HCT116 (cell line): ENCODE results near the gene UPP1. TPM values are rescaled to one million over a fixed set of nuclear protein-coding genes. Genes with fewer than 3 reads are reported as not detected.

Experiments used
- ATAC-seq: fragments of 200-7000 bp; cut with Tn5 transposase; 2 replicates; pipeline ENCODE4 v1.9.1; 2020; ENCODE audit warnings: mild to moderate bottlenecking, moderate library complexity
- BruUV-seq: library from RNA; stranded (reverse); fragments of 400-500 nt; replicated peaks from 2 replicates; lab custom pipeline; 2021; lab: Mats Ljungman, UMichigan
- CTCF ChIA-PET: fragments of 300-600 bp; sonication (Branson Sonifier 250); formaldehyde crosslinking; loops from one replicate; lab custom pipeline; 2021; ENCODE audit warnings: antibody characterized with exemption; lab: Charles Lee
- POLR2A ChIA-PET: fragments of 300-600, 350-600 bp; sonication (Branson Sonifier 250); formaldehyde crosslinking; loops from one replicate; lab custom pipeline; 2021; ENCODE audit warnings: antibody characterized with exemption; lab: Charles Lee
- RAD21 ChIA-PET, 2 experiments: fragments of 300-600 bp; sonication (Branson Sonifier 250); formaldehyde crosslinking; loops; one replicate each; lab custom pipeline; 2023; ENCODE audit warnings: low total read pairs in 2 of 2; ENCODE audit not compliant: uncharacterized antibody in 2 of 2, unreplicated experiment in 2 of 2, low non-redundant PET in 1 of 2; lab: Charles Lee
- DNase-seq: peaks from one replicate; pipeline ENCODE4 v3.0.0-alpha.2; 2010; ENCODE audit warnings: low read depth, low spot score
- H2AFZ ChIP-seq: fragments of 200-600 bp; shearing (Covaris generic), sonication (generic); 2 replicates; pipeline ENCODE4 v1.6.1; 2017; ENCODE audit warnings: low read depth, mixed run types, mixed read lengths, antibody characterized with exemption, low read length; ENCODE audit not compliant: poor library complexity, severe bottlenecking
- H3K27ac ChIP-seq: 2 replicates; pipeline ENCODE4 v1.5.1; 2012; ENCODE audit warnings: low read depth, low read length
- H3K27me3 ChIP-seq: fragments of 200-600 bp; sonication (generic); 2 replicates; pipeline ENCODE4 v1.6.1; 2016; ENCODE audit warnings: mixed run types, low read length, mixed read lengths; ENCODE audit not compliant: insufficient read depth
- H3K36me3 ChIP-seq, 2 experiments: fragments of 200-500 bp in 1 of 2; fragments of 200-600 bp in 1 of 2; sonication (Bioruptor generic) in 1 of 2; sonication (generic) in 1 of 2; 2 replicates each; pipeline versions ENCODE4 v1.5.1 to v1.6.1; 2014 to 2016; ENCODE audit warnings: low read length in 2 of 2, inconsistent platforms in 1 of 2, mixed read lengths in 1 of 2, mixed run types in 1 of 2; ENCODE audit not compliant: insufficient read depth in 2 of 2, control insufficient read depth in 1 of 2
- H3K4me1 ChIP-seq, 2 experiments: fragments of 200-600 bp in 1 of 2; sonication (generic) in 1 of 2; 2 replicates each; pipeline versions ENCODE4 v1.5.1 to v1.6.1; 2012 to 2017; ENCODE audit warnings: low read length in 2 of 2, inconsistent platforms in 1 of 2, mild to moderate bottlenecking in 1 of 2, mixed read lengths in 1 of 2, mixed run types in 1 of 2, moderate library complexity in 1 of 2; ENCODE audit not compliant: insufficient read depth in 2 of 2, control insufficient read depth in 1 of 2
- H3K4me2 ChIP-seq: fragments of 200-600 bp; sonication (generic); 2 replicates; pipeline ENCODE4 v1.6.1; 2017; ENCODE audit warnings: mixed run types, low read length, mixed read lengths
- H3K4me3 ChIP-seq, 2 experiments: fragments of 200-600 bp in 1 of 2; sonication (generic) in 1 of 2; replicated peaks in 1 of 2; 2 replicates each; pipeline ENCODE4 v1.5.1; 2011 to 2016; ENCODE audit warnings: low read length in 2 of 2, control low read depth in 1 of 2, low read depth in 1 of 2, mild to moderate bottlenecking in 1 of 2, mixed read lengths in 1 of 2, mixed run types in 1 of 2
- H3K79me2 ChIP-seq: fragments of 200-600 bp; sonication (generic); 2 replicates; pipeline ENCODE4 v1.6.1; 2017; ENCODE audit warnings: mild to moderate bottlenecking, mixed run types, low read length, moderate library complexity, mixed read lengths; ENCODE audit not compliant: insufficient read depth
- H3K9ac ChIP-seq: fragments of 200-600 bp; sonication (generic); 2 replicates; pipeline ENCODE4 v1.6.1; 2016; ENCODE audit warnings: low read length, mixed read lengths
- H3K9me2 ChIP-seq: fragments of 200-600 bp; sonication (generic), shearing (Covaris generic); 2 replicates; pipeline ENCODE4 v1.6.1; 2017; ENCODE audit warnings: mixed run types, mild to moderate bottlenecking, moderate library complexity; ENCODE audit not compliant: insufficient read depth
- H3K9me3 ChIP-seq, 2 experiments: fragments of 200-500 bp in 1 of 2; fragments of 200-600 bp in 1 of 2; sonication (Bioruptor generic) in 1 of 2; sonication (generic) in 1 of 2; 2 replicates each; pipeline ENCODE4 v1.6.1; 2014 to 2017; ENCODE audit warnings: low read length in 2 of 2, mixed read lengths in 2 of 2, inconsistent platforms in 1 of 2, low read depth in 1 of 2, mild to moderate bottlenecking in 1 of 2, mixed run types in 1 of 2, moderate library complexity in 1 of 2; ENCODE audit not compliant: control insufficient read depth in 1 of 2, insufficient read depth in 1 of 2
- H4K20me1 ChIP-seq: fragments of 200-600 bp; sonication (generic), shearing (Covaris generic); 2 replicates; pipeline ENCODE4 v1.6.1; 2017; ENCODE audit warnings: mixed run types, mild to moderate bottlenecking, moderate library complexity; ENCODE audit not compliant: insufficient read depth
- EZH2phosphoT487 ChIP-seq: fragments of 200-600 bp; IDR thresholded peaks from 2 replicates; pipeline ENCODE4 v1.6.1; 2018; ENCODE audit warnings: antibody characterized with exemption, borderline replicate concordance
- YY1 ChIP-seq: IDR thresholded peaks from 2 replicates; pipeline ENCODE4 v1.6.1; 2011; ENCODE audit warnings: low read length, low read depth, moderate library complexity, mild to moderate bottlenecking; ENCODE audit not compliant: insufficient replicate concordance; ENCODE audit errors: extremely low read depth
- ZFX ChIP-seq: fragments of 450-650 bp; IDR thresholded peaks from 2 replicates; pipeline ENCODE4 v1.6.1; 2017
- ZNF274 ChIP-seq: fragments of 200-500 bp; sonication (Bioruptor generic); IDR thresholded peaks from 2 replicates; pipeline ENCODE4 v1.6.1; 2014; ENCODE audit warnings: mild to moderate bottlenecking, low read depth, low read length, inconsistent platforms
- intact Hi-C: fragments of 100-400 bp; cut with micrococcal nuclease; formaldehyde crosslinking; loops from 2 replicates; pipeline ENCODE4 v1.10.0; 2022
- total RNA-seq: library from RNA; stranded (reverse); gene quantifications from one replicate; pipeline ENCODE4 v1.2.1, GENCODE V29; 2021; ENCODE audit not compliant: unreplicated experiment
- TF ChIP-seq, protein P1 (sequence below), 3 experiments: fragments of 200-600 bp in 1 of 3; sonication (generic) in 1 of 3; IDR thresholded peaks in 2 of 3; conservative IDR thresholded peaks in 1 of 3; 2 replicates each; pipeline ENCODE4 v1.5.1; 2012 to 2017; ENCODE audit warnings: low read depth in 2 of 3, low read length in 2 of 3, antibody characterized with exemption in 1 of 3, borderline replicate concordance in 1 of 3, control low read depth in 1 of 3, mild to moderate bottlenecking in 1 of 3, mixed read lengths in 1 of 3, mixed run types in 1 of 3, moderate library complexity in 1 of 3; ENCODE audit not compliant: insufficient read depth in 1 of 3
- TF ChIP-seq, protein P2 (sequence below): IDR thresholded peaks from 2 replicates; pipeline ENCODE4 v1.6.1; 2012; ENCODE audit warnings: low read depth

UPP1 gene
- total RNA-seq, 1 experiment from 2014 or later: 42.7 TPM

DNA sequence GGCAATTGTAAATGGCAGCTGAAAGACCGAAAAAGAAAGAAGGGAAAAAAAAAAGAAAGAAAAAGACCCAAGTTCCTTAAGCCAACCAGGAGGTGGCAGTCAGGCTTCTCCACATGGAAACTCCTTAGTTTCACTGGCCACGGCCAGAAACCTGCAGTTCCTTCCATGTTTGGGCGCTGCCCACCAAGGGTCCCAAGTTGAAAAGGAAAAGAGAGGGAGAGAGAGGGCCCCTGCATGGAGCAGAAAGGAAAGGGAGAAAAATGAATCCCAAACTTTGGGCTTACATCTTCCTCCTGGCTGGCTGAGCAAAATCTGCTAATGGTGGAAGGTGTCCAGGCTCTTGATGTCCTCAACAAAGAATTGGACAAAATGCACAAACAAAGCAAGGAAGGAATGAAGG is 50.4 kb downstream of the UPP1 start:
- Histone ChIP-seq H3K4me2 (no peak overlapping the region), H2AFZ (no peak overlapping the region)
- ATAC-seq: peak; percentile 30; the same call in 1 of the 2 replicates

More for the DNA sequence above, 50.4 kb downstream of the UPP1 start:
- RAD21 ChIA-PET: no interaction called here
- Histone ChIP-seq H3K36me3 (no peaks in the 10 kb centered on the region), H3K27me3 (no peaks in the 10 kb centered on the region), H3K27ac (no peak overlapping the region), H3K9me2 (no peaks in the 10 kb centered on the region), H3K4me3 (no peak overlapping the region), H3K9ac (no peak overlapping the region), H3K79me2 (no peaks in the 10 kb centered on the region), H3K9me3 (no peaks in the 10 kb centered on the region), H4K20me1 (no peaks in the 10 kb centered on the region), H3K4me1 (peaks cover 7% of the 10 kb centered on the region in 2 experiments; a peak in 2 of 4 replicates)
- TF ChIP-seq YY1 (no peak), ZNF274 (no peak), ZFX (no peak), EZH2phosphoT487 (no peak)
- TF ChIP-seq, protein P1, sequence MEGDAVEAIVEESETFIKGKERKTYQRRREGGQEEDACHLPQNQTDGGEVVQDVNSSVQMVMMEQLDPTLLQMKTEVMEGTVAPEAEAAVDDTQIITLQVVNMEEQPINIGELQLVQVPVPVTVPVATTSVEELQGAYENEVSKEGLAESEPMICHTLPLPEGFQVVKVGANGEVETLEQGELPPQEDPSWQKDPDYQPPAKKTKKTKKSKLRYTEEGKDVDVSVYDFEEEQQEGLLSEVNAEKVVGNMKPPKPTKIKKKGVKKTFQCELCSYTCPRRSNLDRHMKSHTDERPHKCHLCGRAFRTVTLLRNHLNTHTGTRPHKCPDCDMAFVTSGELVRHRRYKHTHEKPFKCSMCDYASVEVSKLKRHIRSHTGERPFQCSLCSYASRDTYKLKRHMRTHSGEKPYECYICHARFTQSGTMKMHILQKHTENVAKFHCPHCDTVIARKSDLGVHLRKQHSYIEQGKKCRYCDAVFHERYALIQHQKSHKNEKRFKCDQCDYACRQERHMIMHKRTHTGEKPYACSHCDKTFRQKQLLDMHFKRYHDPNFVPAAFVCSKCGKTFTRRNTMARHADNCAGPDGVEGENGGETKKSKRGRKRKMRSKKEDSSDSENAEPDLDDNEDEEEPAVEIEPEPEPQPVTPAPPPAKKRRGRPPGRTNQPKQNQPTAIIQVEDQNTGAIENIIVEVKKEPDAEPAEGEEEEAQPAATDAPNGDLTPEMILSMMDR (IDR thresholded peaks at IDR 0.05 in 2 of 3, conservative IDR thresholded peaks at IDR 0.05 in 1 of 3; ENCODE audit: borderline replicate concordance in 1 of 3, insufficient read depth in 1 of 3, low read depth in 2 of 3, low read length in 2 of 3): peak in 2 of 3 experiments; percentile 28 to 37; a peak in 4 of 6 replicates
- TF ChIP-seq, protein P2, sequence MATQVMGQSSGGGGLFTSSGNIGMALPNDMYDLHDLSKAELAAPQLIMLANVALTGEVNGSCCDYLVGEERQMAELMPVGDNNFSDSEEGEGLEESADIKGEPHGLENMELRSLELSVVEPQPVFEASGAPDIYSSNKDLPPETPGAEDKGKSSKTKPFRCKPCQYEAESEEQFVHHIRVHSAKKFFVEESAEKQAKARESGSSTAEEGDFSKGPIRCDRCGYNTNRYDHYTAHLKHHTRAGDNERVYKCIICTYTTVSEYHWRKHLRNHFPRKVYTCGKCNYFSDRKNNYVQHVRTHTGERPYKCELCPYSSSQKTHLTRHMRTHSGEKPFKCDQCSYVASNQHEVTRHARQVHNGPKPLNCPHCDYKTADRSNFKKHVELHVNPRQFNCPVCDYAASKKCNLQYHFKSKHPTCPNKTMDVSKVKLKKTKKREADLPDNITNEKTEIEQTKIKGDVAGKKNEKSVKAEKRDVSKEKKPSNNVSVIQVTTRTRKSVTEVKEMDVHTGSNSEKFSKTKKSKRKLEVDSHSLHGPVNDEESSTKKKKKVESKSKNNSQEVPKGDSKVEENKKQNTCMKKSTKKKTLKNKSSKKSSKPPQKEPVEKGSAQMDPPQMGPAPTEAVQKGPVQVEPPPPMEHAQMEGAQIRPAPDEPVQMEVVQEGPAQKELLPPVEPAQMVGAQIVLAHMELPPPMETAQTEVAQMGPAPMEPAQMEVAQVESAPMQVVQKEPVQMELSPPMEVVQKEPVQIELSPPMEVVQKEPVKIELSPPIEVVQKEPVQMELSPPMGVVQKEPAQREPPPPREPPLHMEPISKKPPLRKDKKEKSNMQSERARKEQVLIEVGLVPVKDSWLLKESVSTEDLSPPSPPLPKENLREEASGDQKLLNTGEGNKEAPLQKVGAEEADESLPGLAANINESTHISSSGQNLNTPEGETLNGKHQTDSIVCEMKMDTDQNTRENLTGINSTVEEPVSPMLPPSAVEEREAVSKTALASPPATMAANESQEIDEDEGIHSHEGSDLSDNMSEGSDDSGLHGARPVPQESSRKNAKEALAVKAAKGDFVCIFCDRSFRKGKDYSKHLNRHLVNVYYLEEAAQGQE: no peak
- CTCF ChIA-PET: interaction anchor here (1.4 kb wide), 1 partner anchor 195 kb away, joined by 5 read pairs; no protein-coding TSS in a partner anchor
- intact Hi-C loops: no loop called here
- POLR2A ChIA-PET: no interaction called here
- no TSS peak for BruUV-seq
- peak; percentile 6 for DNase-seq
